Ishikawa (cell line): ENCODE data around the gene MAX.

Experiments used
- CEBPB ChIP-seq: IDR thresholded peaks from 2 replicates; pipeline ENCODE4 v1.6.1; 2012
- CREB1 ChIP-seq: IDR thresholded peaks from 2 replicates; pipeline ENCODE4 v1.6.1; 2012; ENCODE audit warnings: low read depth
- EGR1 ChIP-seq: IDR thresholded peaks from 2 replicates; pipeline ENCODE4 v1.6.1; 2012
- EP300 ChIP-seq: IDR thresholded peaks from 2 replicates; pipeline ENCODE4 v1.6.1; 2012; ENCODE audit warnings: borderline replicate concordance
- FOXM1 ChIP-seq: IDR thresholded peaks from 2 replicates; pipeline ENCODE4 v1.6.1; 2012; ENCODE audit warnings: low read depth, borderline replicate concordance
- NFIC ChIP-seq: IDR thresholded peaks from 2 replicates; pipeline ENCODE4 v1.6.1; 2012
- RAD21 ChIP-seq: IDR thresholded peaks from 2 replicates; pipeline ENCODE4 v1.6.1; 2012; ENCODE audit warnings: low read depth
- REST ChIP-seq: IDR thresholded peaks from 2 replicates; pipeline ENCODE4 v1.6.1; 2012; ENCODE audit warnings: low read depth, mild to moderate bottlenecking
- TAF1 ChIP-seq: IDR thresholded peaks from 2 replicates; pipeline ENCODE4 v1.6.1; 2012; ENCODE audit warnings: low read depth, mild to moderate bottlenecking
- TCF12 ChIP-seq: IDR thresholded peaks from 2 replicates; pipeline ENCODE4 v1.6.1; 2012; ENCODE audit warnings: low read depth
- TEAD4 ChIP-seq: IDR thresholded peaks from 2 replicates; pipeline ENCODE4 v1.6.1; 2012
- USF1 ChIP-seq: IDR thresholded peaks from 2 replicates; pipeline ENCODE4 v1.6.1; 2012
- YY1 ChIP-seq: IDR thresholded peaks from 2 replicates; pipeline ENCODE4 v1.6.1; 2012; ENCODE audit warnings: low read depth
- ZBTB7A ChIP-seq: IDR thresholded peaks from 2 replicates; pipeline ENCODE4 v1.6.1; 2012; ENCODE audit warnings: low read depth
- TF ChIP-seq, protein P1 (sequence below): IDR thresholded peaks from 2 replicates; pipeline ENCODE4 v1.6.1; 2012

Gene MAX

DNA sequence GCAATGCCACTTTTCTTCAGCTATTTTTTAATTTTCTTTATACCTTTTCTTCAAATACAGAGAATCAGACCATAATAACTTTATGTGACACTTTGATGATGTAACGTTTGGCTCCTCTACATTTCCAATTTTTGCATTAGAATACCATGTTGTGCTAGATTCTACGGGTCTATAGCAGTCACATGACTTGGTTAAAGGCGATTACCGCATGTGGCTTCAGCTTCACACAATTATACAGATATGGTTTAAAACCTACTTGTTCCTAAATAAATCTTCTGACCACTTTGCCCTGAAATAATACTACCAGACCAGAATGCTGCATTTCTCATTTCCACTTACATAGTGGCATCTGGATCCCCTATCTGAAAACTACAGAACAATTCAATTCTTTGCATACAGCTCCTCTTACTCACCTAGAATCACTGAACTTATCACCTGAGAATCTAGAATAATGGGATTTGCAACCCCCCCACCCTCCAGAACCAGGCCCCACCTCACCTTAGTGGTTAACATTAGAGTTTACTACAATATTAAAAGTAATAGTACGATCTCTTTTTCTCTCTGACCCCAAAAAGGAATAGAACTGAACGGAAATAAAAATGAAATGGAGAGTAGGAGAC lies 1.3 kb downstream of the MAX start:
- TF ChIP-seq FOXM1 (no peak), TCF12 (no peak), CREB1 (no peak), CEBPB (no peak), EGR1 (no peak), NFIC (no peak), REST (no peak), YY1 (no peak), RAD21 (no peak), EP300 (no peak), USF1 (no peak), ZBTB7A (no peak), TEAD4 (no peak), TAF1 (no peak)
- TF ChIP-seq, protein P1, sequence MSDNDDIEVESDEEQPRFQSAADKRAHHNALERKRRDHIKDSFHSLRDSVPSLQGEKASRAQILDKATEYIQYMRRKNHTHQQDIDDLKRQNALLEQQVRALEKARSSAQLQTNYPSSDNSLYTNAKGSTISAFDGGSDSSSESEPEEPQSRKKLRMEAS = no peak

DNA sequence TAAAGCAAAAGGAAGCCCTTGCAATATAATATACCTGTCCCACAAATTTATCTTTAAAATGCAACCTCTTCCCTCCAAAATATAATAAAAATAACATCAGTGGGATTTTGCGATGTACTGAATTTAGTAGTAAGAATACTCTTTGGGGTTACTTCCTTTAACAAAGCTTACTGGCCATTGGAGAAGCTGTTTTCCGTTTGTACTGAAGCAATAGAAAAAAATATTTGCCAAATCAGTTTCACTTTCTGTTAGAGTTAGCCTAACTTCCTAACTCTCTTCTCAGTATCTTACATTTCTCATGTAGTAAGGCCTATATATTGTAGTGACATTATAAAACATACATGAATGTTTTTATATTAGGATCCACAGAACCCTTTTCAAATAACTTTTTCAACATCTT lies 3.7 kb downstream of the MAX start:
- TF ChIP-seq USF1 (no peak), EGR1 (no peak), ZBTB7A (no peak), NFIC (no peak), REST (no peak), TEAD4 (no peak), TAF1 (no peak), CREB1 (no peak), TCF12 (no peak), EP300 (no peak), FOXM1 (no peak)
- TF ChIP-seq, protein P1 = no peak

- TF ChIP-seq RAD21 = no peak
- no peak for TF ChIP-seq USF1
- TF ChIP-seq, protein P1 = no peak
- no peak for TF ChIP-seq CREB1
- no peak for TF ChIP-seq TEAD4
- no peak for TF ChIP-seq CEBPB
- TF ChIP-seq TAF1 = no peak
- TF ChIP-seq TCF12 = no peak
- TF ChIP-seq NFIC = no peak
- no peak for TF ChIP-seq YY1
- no peak for TF ChIP-seq ZBTB7A
- no peak for TF ChIP-seq FOXM1
- no peak for TF ChIP-seq EP300
Observed at GRCh38 chr14:65096323-65097089, 5.8 kb downstream of the MAX start.

- TF ChIP-seq NFIC = no peak
- no peak for TF ChIP-seq TCF12
- no peak for TF ChIP-seq TAF1
- no peak for TF ChIP-seq EP300
- TF ChIP-seq, protein P1 = no peak
- no peak for TF ChIP-seq REST
- TF ChIP-seq USF1 = no peak
- TF ChIP-seq ZBTB7A = no peak
- no peak for TF ChIP-seq TEAD4
- TF ChIP-seq EGR1 = no peak
- no peak for TF ChIP-seq CEBPB
- no peak for TF ChIP-seq RAD21
- no peak for TF ChIP-seq YY1
- no peak for TF ChIP-seq FOXM1
- TF ChIP-seq CREB1 = no peak
Observed at GRCh38 chr14:65095633-65096205, 6.6 kb downstream of the MAX start.
